MCF 10A (cell line): ENCODE data around the gene VSTM4. TPM values are rescaled to one million over a fixed set of nuclear protein-coding genes. Genes with fewer than 3 reads are reported as not detected.
A peak's percentile ranks its signal among the peaks of the same experiment; 100 is the strongest.

ENCODE experiments used
- BruUV-seq: library from RNA; stranded (reverse); fragments of 400-500 nt; replicated peaks from 2 replicates; lab custom pipeline; 2021; lab: Mats Ljungman, UMichigan
- CTCF ChIA-PET: fragments of 300-600 bp; sonication (Branson Sonifier 250); formaldehyde crosslinking; extraction: SDS; loops from one replicate; lab custom pipeline; 2021; ENCODE audit warnings: antibody characterized with exemption, inconsistent platforms; lab: Yijun Ruan, JAX
- POLR2A ChIA-PET: fragments of 300-600, 350-650 bp; sonication (Branson Sonifier 250); formaldehyde crosslinking; extraction: SDS; loops from one replicate; lab custom pipeline; 2020; ENCODE audit warnings: antibody characterized with exemption, inconsistent platforms; lab: Yijun Ruan, JAX
- DNase-seq: peaks from one replicate; pipeline ENCODE4 v3.0.0-alpha.2; 2018; ENCODE audit not compliant: unreplicated experiment
- H3K27ac Mint-ChIP-seq: one replicate; pipeline ENCODE4 v1.8.0; 2022; ENCODE audit warnings: mild to moderate bottlenecking, low read depth, mixed read lengths; ENCODE audit not compliant: unreplicated experiment
- H3K27me3 Mint-ChIP-seq: one replicate; pipeline ENCODE4 v1.8.0; 2022; ENCODE audit warnings: mixed read lengths; ENCODE audit not compliant: insufficient read depth, unreplicated experiment
- H3K36me3 Mint-ChIP-seq: one replicate; pipeline ENCODE4 v1.8.0; 2022; ENCODE audit warnings: mild to moderate bottlenecking, moderate library complexity, mixed read lengths; ENCODE audit not compliant: insufficient read depth, unreplicated experiment
- H3K4me1 Mint-ChIP-seq: one replicate; pipeline ENCODE4 v1.8.0; 2022; ENCODE audit warnings: mixed read lengths; ENCODE audit not compliant: insufficient read depth, unreplicated experiment
- H3K4me3 Mint-ChIP-seq: one replicate; pipeline ENCODE4 v1.8.0; 2022; ENCODE audit warnings: mild to moderate bottlenecking, moderate library complexity, mixed read lengths; ENCODE audit not compliant: unreplicated experiment
- H3K9me3 Mint-ChIP-seq: one replicate; pipeline ENCODE4 v1.8.0; 2022; ENCODE audit warnings: mixed read lengths; ENCODE audit not compliant: unreplicated experiment
- intact Hi-C: fragments of 100-400 bp; cut with micrococcal nuclease; formaldehyde crosslinking; loops from 2 replicates; pipeline ENCODE4 v1.14.1; 2022
- total RNA-seq: library from RNA; stranded (reverse); gene quantifications from 2 replicates; pipeline ENCODE4 v1.2.3, GENCODE V29; 2022
- TF ChIP-seq, protein P1 (sequence below): fragments of 200-600 bp; IDR thresholded peaks from one replicate; pipeline ENCODE4 v1.8.0; 2022; ENCODE audit warnings: antibody characterized with exemption, mild to moderate bottlenecking; ENCODE audit not compliant: unreplicated experiment

Gene VSTM4
- total RNA-seq, 1 experiment from 2014 or later: not detected

DNA sequence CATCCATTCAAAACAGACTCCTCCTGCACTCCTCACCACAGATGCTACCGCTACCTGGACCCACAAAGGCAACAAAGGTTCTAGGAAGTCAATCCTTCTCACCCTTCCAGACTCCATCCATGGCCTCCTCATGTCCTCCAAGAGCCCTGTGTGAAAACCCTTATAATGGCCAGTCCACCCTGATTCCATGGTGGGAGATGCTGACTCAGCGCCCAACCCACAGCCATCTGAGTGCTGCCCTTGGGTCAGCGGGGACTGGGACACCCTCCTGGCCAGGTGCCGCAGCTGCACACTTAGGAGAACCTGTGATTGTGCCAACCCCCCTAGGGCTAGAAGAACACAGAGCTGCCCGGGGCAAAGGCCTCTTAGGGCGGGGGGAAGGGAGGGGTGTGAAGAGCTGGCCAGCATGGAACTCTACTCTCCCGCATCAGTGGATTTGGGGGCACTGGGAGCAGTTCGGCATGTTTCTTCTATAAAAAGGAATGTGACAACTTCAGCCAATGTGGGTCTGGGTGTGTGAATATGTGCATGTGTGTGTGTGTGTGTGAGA lies 47.5 kb upstream of the VSTM4 start:
- CTCF ChIA-PET: interaction anchor here (0.5 to 4.4 kb wide), 17 partner anchors 8 to 506 kb away, joined by 3 to 44 read pairs (median 4); no protein-coding TSS in a partner anchor

DNA sequence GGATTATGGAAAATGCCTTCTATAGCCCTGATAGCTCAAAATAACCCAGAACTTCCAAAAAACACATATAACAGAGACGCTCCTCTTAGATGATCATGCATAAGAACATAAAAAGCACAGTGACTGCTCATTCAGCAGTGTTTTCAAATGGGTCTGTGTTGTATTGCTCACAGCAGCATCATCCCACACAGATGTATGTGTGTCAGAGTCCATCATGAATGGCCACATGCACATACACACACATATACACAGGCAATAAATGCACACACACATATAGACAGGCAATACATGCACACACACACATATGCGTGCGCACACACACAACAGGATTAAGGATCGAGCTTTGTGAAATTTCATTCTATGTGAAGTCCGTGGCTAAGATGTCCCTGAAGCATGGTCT lies 46.7 kb upstream of the VSTM4 start:
- H3K4me3 Mint-ChIP-seq: no peak overlapping the region
- ChIA-PET CTCF (interaction anchor here (0.6 to 4.4 kb wide), 29 partner anchors 9 to 1076 kb away, joined by 3 to 44 read pairs (median 4); partner anchors contain the start of gene TMEM273), POLR2A (no interaction called here)
- H3K9me3 Mint-ChIP-seq: no peaks in the 10 kb centered on the region
- H3K4me1 Mint-ChIP-seq: peaks cover 6% of the 10 kb centered on the region
- H3K36me3 Mint-ChIP-seq: no peaks in the 10 kb centered on the region
- DNase-seq: no peak
- peaks cover 43% of the 10 kb centered on the region for H3K27me3 Mint-ChIP-seq
- BruUV-seq: no TSS peak
- intact Hi-C loops: no loop called here
- TF ChIP-seq, protein P1, sequence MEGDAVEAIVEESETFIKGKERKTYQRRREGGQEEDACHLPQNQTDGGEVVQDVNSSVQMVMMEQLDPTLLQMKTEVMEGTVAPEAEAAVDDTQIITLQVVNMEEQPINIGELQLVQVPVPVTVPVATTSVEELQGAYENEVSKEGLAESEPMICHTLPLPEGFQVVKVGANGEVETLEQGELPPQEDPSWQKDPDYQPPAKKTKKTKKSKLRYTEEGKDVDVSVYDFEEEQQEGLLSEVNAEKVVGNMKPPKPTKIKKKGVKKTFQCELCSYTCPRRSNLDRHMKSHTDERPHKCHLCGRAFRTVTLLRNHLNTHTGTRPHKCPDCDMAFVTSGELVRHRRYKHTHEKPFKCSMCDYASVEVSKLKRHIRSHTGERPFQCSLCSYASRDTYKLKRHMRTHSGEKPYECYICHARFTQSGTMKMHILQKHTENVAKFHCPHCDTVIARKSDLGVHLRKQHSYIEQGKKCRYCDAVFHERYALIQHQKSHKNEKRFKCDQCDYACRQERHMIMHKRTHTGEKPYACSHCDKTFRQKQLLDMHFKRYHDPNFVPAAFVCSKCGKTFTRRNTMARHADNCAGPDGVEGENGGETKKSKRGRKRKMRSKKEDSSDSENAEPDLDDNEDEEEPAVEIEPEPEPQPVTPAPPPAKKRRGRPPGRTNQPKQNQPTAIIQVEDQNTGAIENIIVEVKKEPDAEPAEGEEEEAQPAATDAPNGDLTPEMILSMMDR: no peak
- H3K27ac Mint-ChIP-seq: no peak overlapping the region

More for the DNA sequence above, 47.5 kb upstream of the VSTM4 start:
- POLR2A ChIA-PET: no interaction called here
- no peak overlapping the region for H3K4me3 Mint-ChIP-seq
- no peak overlapping the region for H3K27ac Mint-ChIP-seq
- no peaks in the 10 kb centered on the region for H3K36me3 Mint-ChIP-seq
- TF ChIP-seq, protein P1: no peak
- no TSS peak for BruUV-seq
- H3K4me1 Mint-ChIP-seq: peaks cover 6% of the 10 kb centered on the region
- H3K9me3 Mint-ChIP-seq: no peaks in the 10 kb centered on the region
- DNase-seq: no peak
- H3K27me3 Mint-ChIP-seq: peaks cover 35% of the 10 kb centered on the region
- intact Hi-C loops: no loop called here

DNA sequence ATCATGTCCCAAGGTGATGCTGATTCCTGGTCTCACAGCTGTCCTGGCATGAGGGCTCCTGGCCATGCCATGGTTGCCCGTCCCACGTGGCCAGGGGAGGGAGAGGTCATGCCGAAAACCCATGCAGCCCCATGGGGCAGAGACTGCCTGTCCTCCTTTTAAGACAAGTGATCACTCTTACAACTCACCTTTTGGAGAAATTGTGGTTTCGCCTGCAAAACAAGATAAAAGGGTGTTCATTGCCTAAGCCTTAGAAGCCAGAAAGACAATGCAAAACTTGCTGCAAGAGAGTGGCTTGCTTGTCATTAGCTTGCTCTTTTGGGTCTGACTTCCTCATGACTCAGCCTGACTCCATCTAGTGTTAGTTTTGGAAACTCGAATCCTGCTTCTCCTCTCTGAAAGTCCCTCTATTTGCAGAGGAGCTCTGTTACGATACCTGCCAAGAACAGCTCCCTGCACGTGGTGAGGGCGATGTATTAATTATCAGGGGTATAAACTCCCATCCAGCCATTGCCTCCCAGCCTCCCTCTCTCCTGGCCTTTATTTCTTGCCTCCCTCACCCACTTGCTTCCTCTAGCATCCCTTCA lies 46.2 kb upstream of the VSTM4 start:
- peak; percentile 55 for DNase-seq
- no peaks in the 10 kb centered on the region for H3K9me3 Mint-ChIP-seq
- TF ChIP-seq, protein P1: no peak
- BruUV-seq: no TSS peak
- intact Hi-C loops: loop anchor here (1.0 to 2.0 kb wide), 3 partner anchors 180 to 503 kb away; no protein-coding TSS in a partner anchor
- no peaks in the 10 kb centered on the region for H3K36me3 Mint-ChIP-seq
- H3K4me3 Mint-ChIP-seq: no peak overlapping the region
- CTCF ChIA-PET: interaction anchor here (0.5 to 4.4 kb wide), 30 partner anchors 9 to 1076 kb away, joined by 3 to 44 read pairs (median 4); partner anchors contain the start of gene TMEM273
- H3K27me3 Mint-ChIP-seq: peaks cover 48% of the 10 kb centered on the region
- POLR2A ChIA-PET: interaction anchor here (0.6 kb wide), 1 partner anchor 12 kb away, joined by 3 read pairs; no protein-coding TSS in a partner anchor
- no peak overlapping the region for H3K27ac Mint-ChIP-seq
- H3K4me1 Mint-ChIP-seq: peaks cover 6% of the 10 kb centered on the region

DNA sequence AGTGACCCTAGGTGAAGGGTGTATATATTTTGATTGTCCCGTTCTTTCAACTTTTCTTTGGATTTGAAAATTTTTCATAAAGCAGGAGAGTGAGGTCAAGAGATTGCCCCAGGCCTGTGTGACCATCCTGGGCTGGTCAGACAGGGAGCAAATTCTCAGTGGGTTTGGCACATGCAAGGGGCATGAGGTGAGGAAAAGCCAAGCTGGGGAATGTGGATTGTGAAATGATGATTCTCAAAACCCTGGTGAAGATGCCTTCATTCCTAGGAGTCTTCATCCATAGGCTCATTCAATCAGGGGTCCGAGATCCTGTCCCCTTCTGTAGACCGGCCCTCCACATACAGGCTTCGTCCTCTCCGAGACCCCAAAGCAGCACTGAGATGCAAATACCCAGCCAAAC lies 45.5 kb upstream of the VSTM4 start:
- DNase-seq: no peak
- Mint-ChIP-seq H3K27ac (no peak overlapping the region), H3K36me3 (no peaks in the 10 kb centered on the region), H3K4me1 (peaks cover 6% of the 10 kb centered on the region), H3K9me3 (no peaks in the 10 kb centered on the region), H3K4me3 (no peak overlapping the region), H3K27me3 (peaks cover 55% of the 10 kb centered on the region)
- TF ChIP-seq, protein P1: no peak
- intact Hi-C loops: loop anchor here (1.0 to 2.0 kb wide), 3 partner anchors 180 to 502 kb away; no protein-coding TSS in a partner anchor
- ChIA-PET CTCF (interaction anchor here (1.1 to 4.4 kb wide), 10 partner anchors 10 to 505 kb away, joined by 3 to 44 read pairs (median 6); no protein-coding TSS in a partner anchor), POLR2A (no interaction called here)
- no TSS peak for BruUV-seq
